KMS-11 (cell line): ENCODE measurements around the gene FMO1.

ENCODE experiments used
- H2AFZ ChIP-seq: fragments of 200-600 bp; sonication (generic); 2 replicates; pipeline ENCODE4 v1.6.1; 2016; ENCODE audit warnings: antibody characterized with exemption, mixed run types, low read depth
- H3K27ac ChIP-seq: fragments of 200-600 bp; sonication (generic); 2 replicates; pipeline ENCODE4 v1.6.1; 2016; ENCODE audit warnings: mild to moderate bottlenecking, mixed run types
- H3K27me3 ChIP-seq: fragments of 200-600 bp; sonication (generic); 2 replicates; pipeline ENCODE4 v1.6.1; 2017; ENCODE audit warnings: mild to moderate bottlenecking, low read depth, mixed run types, moderate library complexity; ENCODE audit not compliant: insufficient read depth
- H3K36me3 ChIP-seq: fragments of 200-600 bp; sonication (generic); 2 replicates; pipeline ENCODE4 v1.6.1; 2017; ENCODE audit warnings: mild to moderate bottlenecking, mixed run types; ENCODE audit not compliant: insufficient read depth
- H3K4me1 ChIP-seq: fragments of 200-600 bp; sonication (generic); 2 replicates; pipeline ENCODE4 v1.6.1; 2016; ENCODE audit warnings: mild to moderate bottlenecking, low read depth, mixed run types; ENCODE audit not compliant: poor library complexity, severe bottlenecking
- H3K4me2 ChIP-seq: fragments of 200-600 bp; sonication (generic); 2 replicates; pipeline ENCODE4 v1.7.0; 2016; ENCODE audit warnings: mild to moderate bottlenecking, mixed run types
- H3K4me3 ChIP-seq: fragments of 200-600 bp; sonication (generic); IDR thresholded peaks from 2 replicates; pipeline ENCODE4 v1.6.1; 2017; ENCODE audit warnings: low read depth, low read length, mixed read lengths; ENCODE audit not compliant: insufficient read depth
- H3K79me2 ChIP-seq: fragments of 200-600 bp; sonication (generic); 2 replicates; pipeline ENCODE4 v1.6.1; 2016; ENCODE audit warnings: low read depth, mixed run types; ENCODE audit not compliant: insufficient read depth
- H3K9ac ChIP-seq: fragments of 200-600 bp; sonication (generic); 2 replicates; pipeline ENCODE4 v1.6.1; 2016; ENCODE audit warnings: mild to moderate bottlenecking, mixed run types
- H4K20me1 ChIP-seq: fragments of 200-600 bp; sonication (generic); 2 replicates; pipeline ENCODE4 v1.6.1; 2016; ENCODE audit warnings: mild to moderate bottlenecking, mixed run types; ENCODE audit not compliant: insufficient read depth
- TF ChIP-seq, protein P1 (sequence below): fragments of 200-600 bp; sonication (generic); conservative IDR thresholded peaks from 2 replicates; pipeline ENCODE4 v1.6.1; 2017; ENCODE audit warnings: low read depth, mild to moderate bottlenecking, antibody characterized with exemption, low read length, moderate library complexity, mixed read lengths

Gene FMO1

DNA sequence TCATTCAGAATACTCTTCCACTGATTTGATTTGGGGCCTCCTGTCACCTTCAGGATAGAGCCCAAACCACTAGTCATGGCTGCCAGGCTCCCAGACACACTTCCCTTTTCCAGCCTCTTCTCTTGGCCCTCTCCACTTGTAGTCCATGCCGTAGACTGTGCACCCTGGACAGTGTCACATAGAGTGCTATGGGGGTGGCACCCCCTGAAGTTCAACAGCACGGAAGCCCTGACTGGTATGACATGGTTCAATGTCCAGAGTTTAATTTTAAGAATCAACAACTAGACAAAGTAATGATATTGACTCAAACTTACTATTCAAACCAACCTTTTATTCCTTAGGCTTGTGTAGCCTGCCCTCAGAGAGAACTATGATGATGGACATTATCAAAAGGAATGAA, 40.9 kb upstream of the FMO1 start:
- no peak overlapping the region for H3K4me3 ChIP-seq

DNA sequence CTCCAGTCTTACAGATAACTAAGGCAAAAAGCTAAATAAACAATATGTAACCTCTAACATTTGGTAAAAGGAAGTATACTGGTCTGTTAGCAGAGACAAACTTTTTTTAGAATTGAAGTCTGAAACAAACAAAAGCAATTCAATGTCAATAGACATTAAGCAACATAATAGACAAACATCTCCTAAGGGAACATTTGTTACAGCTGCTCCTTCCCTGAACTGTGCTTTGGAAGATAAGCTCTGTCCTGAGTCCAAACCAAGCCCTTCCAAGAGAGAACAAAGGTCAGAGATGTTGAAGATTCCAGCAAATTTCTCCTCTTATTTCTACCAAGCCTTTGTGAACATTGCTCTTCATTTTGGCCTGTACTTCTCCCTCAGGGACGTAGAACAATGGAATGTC, 37.9 kb upstream of the FMO1 start:
- Histone ChIP-seq H3K4me2 (no peak overlapping the region), H3K79me2 (no peaks in the 10 kb centered on the region), H2AFZ (no peak overlapping the region), H4K20me1 (no peaks in the 10 kb centered on the region), H3K36me3 (no peaks in the 10 kb centered on the region), H3K27ac (no peak overlapping the region), H3K4me3 (no peak overlapping the region), H3K4me1 (no peaks in the 10 kb centered on the region), H3K9ac (no peak overlapping the region), H3K27me3 (no peaks in the 10 kb centered on the region)
- TF ChIP-seq, protein P1, sequence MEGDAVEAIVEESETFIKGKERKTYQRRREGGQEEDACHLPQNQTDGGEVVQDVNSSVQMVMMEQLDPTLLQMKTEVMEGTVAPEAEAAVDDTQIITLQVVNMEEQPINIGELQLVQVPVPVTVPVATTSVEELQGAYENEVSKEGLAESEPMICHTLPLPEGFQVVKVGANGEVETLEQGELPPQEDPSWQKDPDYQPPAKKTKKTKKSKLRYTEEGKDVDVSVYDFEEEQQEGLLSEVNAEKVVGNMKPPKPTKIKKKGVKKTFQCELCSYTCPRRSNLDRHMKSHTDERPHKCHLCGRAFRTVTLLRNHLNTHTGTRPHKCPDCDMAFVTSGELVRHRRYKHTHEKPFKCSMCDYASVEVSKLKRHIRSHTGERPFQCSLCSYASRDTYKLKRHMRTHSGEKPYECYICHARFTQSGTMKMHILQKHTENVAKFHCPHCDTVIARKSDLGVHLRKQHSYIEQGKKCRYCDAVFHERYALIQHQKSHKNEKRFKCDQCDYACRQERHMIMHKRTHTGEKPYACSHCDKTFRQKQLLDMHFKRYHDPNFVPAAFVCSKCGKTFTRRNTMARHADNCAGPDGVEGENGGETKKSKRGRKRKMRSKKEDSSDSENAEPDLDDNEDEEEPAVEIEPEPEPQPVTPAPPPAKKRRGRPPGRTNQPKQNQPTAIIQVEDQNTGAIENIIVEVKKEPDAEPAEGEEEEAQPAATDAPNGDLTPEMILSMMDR, result no peak

More for the DNA sequence above, 40.9 kb upstream of the FMO1 start:
- no peak overlapping the region for H3K4me2 ChIP-seq
- no peaks in the 10 kb centered on the region for H3K36me3 ChIP-seq
- H4K20me1 ChIP-seq, result no peaks in the 10 kb centered on the region
- H3K9ac ChIP-seq, result no peak overlapping the region
- TF ChIP-seq, protein P1, result no peak
- H3K4me1 ChIP-seq, result no peaks in the 10 kb centered on the region
- no peak overlapping the region for H3K27ac ChIP-seq
- no peak overlapping the region for H2AFZ ChIP-seq
- H3K27me3 ChIP-seq, result no peaks in the 10 kb centered on the region
- H3K79me2 ChIP-seq, result no peaks in the 10 kb centered on the region

DNA sequence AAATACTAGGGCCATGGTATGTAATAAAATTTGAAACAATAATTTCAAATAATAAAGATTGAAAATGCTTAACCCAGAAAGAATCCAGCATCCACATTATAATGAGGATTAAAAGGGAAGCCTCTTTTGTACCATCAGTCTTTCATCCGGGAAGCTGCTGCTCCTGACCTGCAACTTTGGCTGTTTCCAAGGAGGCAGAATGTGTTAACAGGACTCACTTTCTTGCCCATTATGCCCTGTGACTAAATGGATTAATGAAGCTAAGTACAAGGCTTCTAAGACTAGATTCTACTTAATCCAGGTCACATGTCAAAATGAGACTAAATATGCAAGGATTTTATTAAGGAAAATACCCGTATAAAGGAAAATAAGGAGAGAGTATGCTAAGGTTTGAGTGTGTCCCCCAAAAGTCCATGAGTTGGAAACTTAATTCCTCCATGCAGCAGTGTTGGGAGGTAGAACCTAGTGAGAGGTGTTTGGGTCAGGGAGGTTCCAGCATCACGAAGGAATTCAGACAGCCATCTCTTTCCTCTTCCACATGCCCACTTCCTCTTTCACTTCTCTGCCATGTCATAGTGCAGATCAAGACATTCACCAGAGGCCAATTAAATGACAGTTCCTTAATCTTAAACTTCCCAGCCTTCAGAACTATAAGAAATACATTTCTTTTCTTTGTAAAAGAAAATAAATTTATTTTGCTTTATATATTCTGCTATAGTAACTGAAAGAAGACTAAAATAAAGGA, 35.5 kb upstream of the FMO1 start:
- Histone ChIP-seq H4K20me1 (no peaks in the 10 kb centered on the region), H3K4me3 (no peak overlapping the region), H3K9ac (no peak overlapping the region), H3K27ac (no peak overlapping the region), H3K4me2 (no peak overlapping the region), H3K79me2 (no peaks in the 10 kb centered on the region), H2AFZ (no peak overlapping the region), H3K36me3 (no peaks in the 10 kb centered on the region), H3K27me3 (no peaks in the 10 kb centered on the region), H3K4me1 (no peaks in the 10 kb centered on the region)
- TF ChIP-seq, protein P1, result no peak

DNA sequence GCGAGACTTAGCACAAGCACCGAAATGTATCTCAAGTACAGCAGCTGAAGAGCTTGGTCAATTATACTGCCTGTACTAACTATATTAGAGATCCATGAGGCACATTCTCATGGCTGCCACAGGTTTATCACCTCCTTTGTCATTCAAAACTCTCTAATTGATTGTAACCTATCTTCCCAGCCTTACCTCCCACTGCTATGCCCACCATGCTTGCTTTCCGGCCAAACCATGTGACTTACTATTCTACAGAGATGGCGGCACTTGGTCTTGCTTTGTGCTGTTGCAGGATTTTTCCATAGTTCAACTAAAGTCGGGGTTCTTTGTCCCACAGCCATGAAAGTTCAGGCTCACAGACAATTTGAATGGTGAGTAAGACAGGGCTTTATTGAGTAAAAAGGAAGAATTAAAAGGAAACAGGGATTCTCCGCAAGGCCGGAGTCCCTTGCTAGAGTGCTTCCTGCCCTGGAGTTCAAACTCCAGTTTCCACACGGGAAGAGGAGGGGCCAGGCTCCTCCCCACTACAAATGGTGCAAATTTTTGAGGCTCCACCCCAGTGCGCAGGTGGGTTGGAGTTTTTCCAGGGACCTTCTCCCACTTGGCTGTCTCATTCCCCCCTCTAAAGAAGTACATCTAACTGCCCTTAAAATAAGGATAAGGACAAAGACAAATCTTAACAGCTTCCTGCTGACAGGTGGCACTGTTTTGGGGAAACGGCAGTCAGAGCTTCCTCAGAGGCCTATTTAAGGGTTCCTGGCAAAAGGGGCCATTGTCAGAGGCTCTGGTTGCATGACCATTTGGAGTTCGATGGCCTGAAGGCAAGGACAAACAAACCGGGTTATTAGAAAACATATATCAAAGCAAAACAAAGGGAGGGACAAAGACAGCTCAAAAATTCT, 34.5 kb upstream of the FMO1 start:
- H3K27ac ChIP-seq, result no peak overlapping the region
- no peak overlapping the region for H3K4me3 ChIP-seq
- no peak overlapping the region for H2AFZ ChIP-seq
- no peaks in the 10 kb centered on the region for H3K79me2 ChIP-seq
- H4K20me1 ChIP-seq, result no peaks in the 10 kb centered on the region
- no peaks in the 10 kb centered on the region for H3K27me3 ChIP-seq
- H3K4me1 ChIP-seq, result peaks cover 5% of the 10 kb centered on the region
- no peak overlapping the region for H3K9ac ChIP-seq
- TF ChIP-seq, protein P1, result no peak
- no peak overlapping the region for H3K4me2 ChIP-seq
- no peaks in the 10 kb centered on the region for H3K36me3 ChIP-seq
